IMR-90 (cell line): ENCODE measurements around the gene PLCXD1. TPM values are rescaled to one million over a fixed set of nuclear protein-coding genes. Genes with fewer than 3 reads are reported as not detected.

ENCODE experiments used
- ATAC-seq: fragments of 200-7000 bp; cut with Tn5 transposase; 2 replicates; pipeline ENCODE4 v1.9.1; 2020; ENCODE audit warnings: low read depth, mild to moderate bottlenecking, moderate library complexity
- BruUV-seq: library from RNA; stranded (reverse); fragments of 400-500 nt; replicated peaks from 2 replicates; lab custom pipeline; 2021; lab: Mats Ljungman, UMichigan
- CTCF ChIA-PET: fragments of 300-600 bp; formaldehyde crosslinking; extraction: SDS; loops from one replicate; lab custom pipeline; 2021; ENCODE audit warnings: antibody characterized with exemption; lab: Yijun Ruan, JAX
- POLR2A ChIA-PET: fragments of 300-600 bp; sonication (Branson Sonifier 250); formaldehyde crosslinking; loops from one replicate; lab custom pipeline; 2022; ENCODE audit warnings: antibody characterized with exemption; ENCODE audit not compliant: unreplicated experiment; lab: Charles Lee
- DNase-seq: peaks from one replicate; pipeline ENCODE4 v3.0.0; 2013
- H2AFZ ChIP-seq: replicated peaks from 2 replicates; pipeline ENCODE3; 2013; ENCODE audit warnings: low read length, mild to moderate bottlenecking; ENCODE audit not compliant: poor library complexity
- H2AK5ac ChIP-seq: 2 replicates; pipeline ENCODE4 v1.6.1; 2013; ENCODE audit warnings: low read depth, low read length, inconsistent platforms
- H2AK9ac ChIP-seq: replicated peaks from 2 replicates; pipeline ENCODE3; 2013; ENCODE audit warnings: mild to moderate bottlenecking, low read depth, low read length, moderate library complexity; ENCODE audit not compliant: poor library complexity
- H2BK120ac ChIP-seq: 2 replicates; pipeline ENCODE4 v1.6.1; 2013; ENCODE audit warnings: low read depth, low read length, inconsistent platforms
- H2BK15ac ChIP-seq: 3 replicates; pipeline ENCODE4 v1.6.1; 2013; ENCODE audit warnings: low read depth, low read length, inconsistent platforms
- H2BK20ac ChIP-seq: 2 replicates; pipeline ENCODE4 v1.6.1; 2013; ENCODE audit warnings: low read depth, mild to moderate bottlenecking, inconsistent platforms, low read length, moderate library complexity
- H2BK5ac ChIP-seq: 2 replicates; pipeline ENCODE4 v1.6.1; 2013; ENCODE audit warnings: mild to moderate bottlenecking, low read depth, low read length, inconsistent platforms; ENCODE audit not compliant: poor library complexity, severe bottlenecking
- H3K14ac ChIP-seq: replicated peaks from 2 replicates; pipeline ENCODE4 v1.6.1; 2013; ENCODE audit warnings: low read depth, low read length, inconsistent platforms
- H3K18ac ChIP-seq: 2 replicates; pipeline ENCODE4 v1.6.1; 2013; ENCODE audit warnings: low read depth, low read length, control low read depth
- H3K23ac ChIP-seq: 2 replicates; pipeline ENCODE4 v1.6.1; 2013; ENCODE audit warnings: low read depth, low read length, inconsistent platforms
- H3K27ac ChIP-seq: 2 replicates; pipeline ENCODE4 v1.5.1; 2013; ENCODE audit warnings: mild to moderate bottlenecking, control low read depth, low read length; ENCODE audit not compliant: insufficient read depth
- H3K27me3 ChIP-seq: 2 replicates; pipeline ENCODE4 v1.6.1; 2013; ENCODE audit warnings: low read length; ENCODE audit not compliant: control insufficient read depth, insufficient read depth
- H3K36me3 ChIP-seq: 2 replicates; pipeline ENCODE4 v1.6.1; 2013; ENCODE audit warnings: low read length, mixed read lengths; ENCODE audit not compliant: control insufficient read depth, insufficient read depth
- H3K4ac ChIP-seq: 2 replicates; pipeline ENCODE4 v1.6.1; 2013; ENCODE audit warnings: low read depth, low read length, inconsistent platforms
- H3K4me1 ChIP-seq: 2 replicates; pipeline ENCODE4 v1.6.1; 2013; ENCODE audit warnings: low read length, mixed read lengths; ENCODE audit not compliant: control insufficient read depth, insufficient read depth
- H3K4me2 ChIP-seq: 2 replicates; pipeline ENCODE4 v1.6.1; 2013; ENCODE audit warnings: low read depth, mild to moderate bottlenecking, control low read depth, low read length, moderate library complexity
- H3K4me3 ChIP-seq: 2 replicates; pipeline ENCODE4 v1.5.1; 2013; ENCODE audit warnings: low read depth, mild to moderate bottlenecking, control low read depth, low read length, moderate library complexity; ENCODE audit not compliant: insufficient read depth
- H3K56ac ChIP-seq: 2 replicates; pipeline ENCODE4 v1.6.1; 2013; ENCODE audit warnings: low read length, inconsistent platforms; ENCODE audit not compliant: insufficient read depth; ENCODE audit errors: extremely low read depth
- H3K79me1 ChIP-seq, 2 experiments: 2 replicates each; pipeline ENCODE4 v1.6.1; 2013; ENCODE audit warnings: low read length in 2 of 2, inconsistent platforms in 1 of 2, low read depth in 1 of 2
- H3K9ac ChIP-seq: 2 replicates; pipeline ENCODE4 v1.6.1; 2013; ENCODE audit warnings: low read depth, low read length, control low read depth
- H3K9me1 ChIP-seq: 2 replicates; pipeline ENCODE4 v1.6.1; 2013; ENCODE audit warnings: low read length, inconsistent platforms; ENCODE audit not compliant: insufficient read depth
- H3K9me3 ChIP-seq: 2 replicates; pipeline ENCODE4 v1.6.1; 2013; ENCODE audit warnings: low read length; ENCODE audit not compliant: control insufficient read depth, insufficient read depth
- H4K20me1 ChIP-seq: 2 replicates; pipeline ENCODE4 v1.6.1; 2013; ENCODE audit warnings: low read length, inconsistent platforms; ENCODE audit not compliant: insufficient read depth
- H4K5ac ChIP-seq: 2 replicates; pipeline ENCODE4 v1.6.1; 2013; ENCODE audit warnings: mild to moderate bottlenecking, low read depth, low read length, control low read depth
- H4K8ac ChIP-seq, 2 experiments: 2 replicates each; pipeline ENCODE4 v1.6.1; 2013; ENCODE audit warnings: low read depth in 2 of 2, low read length in 2 of 2, control low read depth in 1 of 2, inconsistent platforms in 1 of 2
- H4K91ac ChIP-seq: 2 replicates; pipeline ENCODE4 v1.6.1; 2013; ENCODE audit warnings: low read depth, low read length, inconsistent platforms; ENCODE audit not compliant: insufficient read depth
- BHLHE40 ChIP-seq: fragments of 150-350 bp; IDR thresholded peaks from 2 replicates; pipeline ENCODE4 v1.6.1; 2016; ENCODE audit warnings: mild to moderate bottlenecking, low read depth, low read length
- CEBPB ChIP-seq: IDR thresholded peaks from 2 replicates; pipeline ENCODE4 v1.6.1; 2012; ENCODE audit warnings: low read depth, low read length, improper control_type of control experiment
- RAD21 ChIP-seq: IDR thresholded peaks from 2 replicates; pipeline ENCODE4 v1.6.1; 2012; ENCODE audit warnings: low read length, improper control_type of control experiment
- WGBS, 2 experiments: methylation state at CpG; one replicate each; pipeline versions ENCODE4 v1.1.5 to v1.1.7; 2013; ENCODE audit warnings: missing lambda C conversion rate in 2 of 2; ENCODE audit not compliant: insufficient read length in 1 of 2; ENCODE audit errors: extremely low coverage in 2 of 2; 5-methylcytosine and 5-hydroxymethylcytosine counted together
- dilution Hi-C: fragments of 300-500 bp; cut with HindIII; formaldehyde crosslinking; loops from one replicate; pipeline ENCODE4 v1.14.3; 2018; ENCODE audit warnings: low sequenced_read_pairs; ENCODE audit not compliant: unreplicated experiment
- in situ Hi-C: fragments of 300-500 bp; cut with MboI; formaldehyde crosslinking; loops from 3 replicates; pipeline ENCODE4 v1.14.3; 2019; ENCODE audit warnings: low sequenced_read_pairs, inconsistent platforms, mixed read lengths
- intact Hi-C: fragments of 100-400 bp; cut with micrococcal nuclease; formaldehyde crosslinking; loops from 2 replicates; pipeline ENCODE4 v1.10.0; 2022
- polyA plus RNA-seq, 3 experiments: library from polyadenylated mRNA; depleted of rRNA; stranded (reverse); fragments of >200 nt; gene quantifications; 2 replicates each; pipeline ENCODE4 v1.2.3, GENCODE V29; 2012; ENCODE audit warnings: low replicate concordance in 1 of 3
- total RNA-seq: library from RNA; depleted of rRNA; stranded (reverse); fragments of >200 nt; gene quantifications from 2 replicates; pipeline ENCODE4 v1.2.3, GENCODE V29; 2012
- TF ChIP-seq, protein P1 (sequence below): conservative IDR thresholded peaks from 2 replicates; pipeline ENCODE4 v1.5.1; 2012; ENCODE audit warnings: mild to moderate bottlenecking, low read depth, low read length, improper control_type of control experiment

Gene PLCXD1
- total and polyA plus RNA-seq, 2 of the 4 experiments (the other 2 are of a cell fraction), result 16.7 to 17.7 TPM

DNA sequence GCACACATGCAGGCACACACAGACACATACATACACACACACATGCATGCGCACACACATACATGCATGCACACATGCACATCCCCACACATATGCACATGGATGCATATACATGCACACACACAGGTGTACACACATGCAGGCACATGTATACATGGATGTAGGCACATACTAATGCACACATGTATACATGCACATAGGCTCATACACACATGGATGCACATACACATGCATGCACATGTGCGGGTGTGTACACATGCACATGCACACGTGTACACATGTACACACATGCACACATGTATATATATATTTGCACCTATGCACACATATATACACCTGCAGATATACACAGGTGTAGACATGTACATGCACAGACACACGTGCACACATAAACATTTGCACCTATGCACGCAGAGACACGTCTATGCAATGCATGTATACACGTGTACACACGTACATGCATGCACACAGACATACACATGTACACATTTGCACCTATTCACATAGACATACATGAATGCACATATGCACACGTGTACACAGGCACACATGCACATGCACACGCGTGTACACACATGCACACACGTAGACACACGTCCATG lies 4.0 kb downstream of the PLCXD1 start:
- Histone ChIP-seq H2BK15ac (no peak overlapping the region), H2AFZ (peak overlapping the region; percentile 51), H3K4ac (no peak overlapping the region), H4K8ac (no peak overlapping the region), H3K4me3 (no peak overlapping the region), H3K79me1 (peaks cover 8 to 35% of the 10 kb centered on the region in 2 experiments), H4K5ac (no peak overlapping the region), H3K27ac (no peak overlapping the region), H3K9me3 (no peaks in the 10 kb centered on the region), H3K27me3 (no peaks in the 10 kb centered on the region), H3K14ac (no peak overlapping the region), H4K91ac (no peak overlapping the region), H2BK20ac (no peak overlapping the region), H2AK9ac (no peak overlapping the region), H3K4me1 (no peaks in the 10 kb centered on the region), H3K56ac (no peak overlapping the region), H3K9me1 (peaks cover 8% of the 10 kb centered on the region), H2AK5ac (no peak overlapping the region), H3K9ac (no peak overlapping the region), H3K23ac (no peak overlapping the region), H3K4me2 (no peak overlapping the region), H4K20me1 (no peaks in the 10 kb centered on the region), H3K18ac (no peak overlapping the region), H3K36me3 (peaks cover 35% of the 10 kb centered on the region), H2BK5ac (no peak overlapping the region), H2BK120ac (no peak overlapping the region)
- TF ChIP-seq BHLHE40, result no peak
- TF ChIP-seq CEBPB, result no peak
- TF ChIP-seq, protein P1, sequence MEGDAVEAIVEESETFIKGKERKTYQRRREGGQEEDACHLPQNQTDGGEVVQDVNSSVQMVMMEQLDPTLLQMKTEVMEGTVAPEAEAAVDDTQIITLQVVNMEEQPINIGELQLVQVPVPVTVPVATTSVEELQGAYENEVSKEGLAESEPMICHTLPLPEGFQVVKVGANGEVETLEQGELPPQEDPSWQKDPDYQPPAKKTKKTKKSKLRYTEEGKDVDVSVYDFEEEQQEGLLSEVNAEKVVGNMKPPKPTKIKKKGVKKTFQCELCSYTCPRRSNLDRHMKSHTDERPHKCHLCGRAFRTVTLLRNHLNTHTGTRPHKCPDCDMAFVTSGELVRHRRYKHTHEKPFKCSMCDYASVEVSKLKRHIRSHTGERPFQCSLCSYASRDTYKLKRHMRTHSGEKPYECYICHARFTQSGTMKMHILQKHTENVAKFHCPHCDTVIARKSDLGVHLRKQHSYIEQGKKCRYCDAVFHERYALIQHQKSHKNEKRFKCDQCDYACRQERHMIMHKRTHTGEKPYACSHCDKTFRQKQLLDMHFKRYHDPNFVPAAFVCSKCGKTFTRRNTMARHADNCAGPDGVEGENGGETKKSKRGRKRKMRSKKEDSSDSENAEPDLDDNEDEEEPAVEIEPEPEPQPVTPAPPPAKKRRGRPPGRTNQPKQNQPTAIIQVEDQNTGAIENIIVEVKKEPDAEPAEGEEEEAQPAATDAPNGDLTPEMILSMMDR, result no peak
- TF ChIP-seq RAD21, result no peak
- in situ Hi-C loops (no loop called here), dilution Hi-C loops (no loop called here), intact Hi-C loops (no loop called here)
- ChIA-PET POLR2A (no interaction called here), CTCF (no interaction called here)
- no peak for DNase-seq
- no peak for ATAC-seq
- no TSS peak for BruUV-seq
- 98% methylated on average over 9 of the region's 13 CpGs; no CpG with 5 or more reads in 1 of the 2 experiments for WGBS, 2 experiments
